Loucy (cell line): ENCODE measurements around the gene PLAC8.

Experiments
- EZH2phosphoT487 ChIP-seq: fragments of 200-600 bp; IDR thresholded peaks from 2 replicates; pipeline ENCODE4 v1.6.1; 2018; ENCODE audit warnings: antibody characterized with exemption, mild to moderate bottlenecking, moderate library complexity, borderline replicate concordance
- TF ChIP-seq, protein P1 (sequence below): fragments of 200-600 bp; sonication (generic); conservative IDR thresholded peaks from 2 replicates; pipeline ENCODE4 v1.5.1; 2014; ENCODE audit warnings: mild to moderate bottlenecking, antibody characterized with exemption, low read length

DNA sequence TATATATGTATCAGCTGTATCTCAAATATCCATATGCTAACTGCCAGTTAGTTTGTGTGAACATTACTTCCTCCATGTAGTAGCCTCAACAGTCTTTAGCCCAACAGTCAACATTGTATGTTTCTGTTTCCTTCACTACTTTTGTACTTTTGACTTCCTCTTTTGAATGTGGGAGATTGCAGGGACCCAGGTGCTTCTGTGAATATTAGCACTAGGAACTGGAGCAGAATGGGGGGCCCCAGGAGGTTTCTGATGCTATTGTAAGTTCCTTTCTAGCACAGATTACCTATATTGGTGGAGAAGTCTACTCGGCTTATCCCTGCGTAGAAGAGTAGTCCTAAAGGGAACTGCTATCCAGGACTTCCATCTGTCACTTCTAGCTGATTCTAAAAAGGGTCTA is 2.3 kb downstream of the PLAC8 start:
- TF ChIP-seq, protein P1, sequence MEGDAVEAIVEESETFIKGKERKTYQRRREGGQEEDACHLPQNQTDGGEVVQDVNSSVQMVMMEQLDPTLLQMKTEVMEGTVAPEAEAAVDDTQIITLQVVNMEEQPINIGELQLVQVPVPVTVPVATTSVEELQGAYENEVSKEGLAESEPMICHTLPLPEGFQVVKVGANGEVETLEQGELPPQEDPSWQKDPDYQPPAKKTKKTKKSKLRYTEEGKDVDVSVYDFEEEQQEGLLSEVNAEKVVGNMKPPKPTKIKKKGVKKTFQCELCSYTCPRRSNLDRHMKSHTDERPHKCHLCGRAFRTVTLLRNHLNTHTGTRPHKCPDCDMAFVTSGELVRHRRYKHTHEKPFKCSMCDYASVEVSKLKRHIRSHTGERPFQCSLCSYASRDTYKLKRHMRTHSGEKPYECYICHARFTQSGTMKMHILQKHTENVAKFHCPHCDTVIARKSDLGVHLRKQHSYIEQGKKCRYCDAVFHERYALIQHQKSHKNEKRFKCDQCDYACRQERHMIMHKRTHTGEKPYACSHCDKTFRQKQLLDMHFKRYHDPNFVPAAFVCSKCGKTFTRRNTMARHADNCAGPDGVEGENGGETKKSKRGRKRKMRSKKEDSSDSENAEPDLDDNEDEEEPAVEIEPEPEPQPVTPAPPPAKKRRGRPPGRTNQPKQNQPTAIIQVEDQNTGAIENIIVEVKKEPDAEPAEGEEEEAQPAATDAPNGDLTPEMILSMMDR = no peak
- no peak for TF ChIP-seq EZH2phosphoT487
